HG02981 (cell line): Measurements from ENCODE around the gene PRRX2.
"Not testable (repeated sequence)": the region's sequence is repeated elsewhere in the genome, so short reads cannot be mapped to it uniquely, and the experiment has no call there.

Experiments used
- ATAC-seq: cut with Tn5 transposase; IDR thresholded peaks from one replicate; pipeline ENCODE4 v1.9.1; 2021; ENCODE audit warnings: mild to moderate bottlenecking, moderate library complexity; ENCODE audit not compliant: unreplicated experiment

The PRRX2 gene

GRCh38 chr9:129653823-129654553 is 11.5 kb upstream of the PRRX2 start:
- ATAC-seq, result no peak

GRCh38 chr9:129654554-129655040 is 10.8 kb upstream of the PRRX2 start:
- ATAC-seq, result no peak

GRCh38 chr9:129655154-129655553 is 10.3 kb upstream of the PRRX2 start:
- no peak for ATAC-seq

- ATAC-seq, result no peak
Observed at GRCh38 chr9:129655696-129656095, 9.8 kb upstream of the PRRX2 start.

GRCh38 chr9:129656795-129657390 is 8.6 kb upstream of the PRRX2 start:
- ATAC-seq, result no peak

- ATAC-seq, result no peak
Observed at GRCh38 chr9:129661029-129661428, 4.4 kb upstream of the PRRX2 start.

GRCh38 chr9:129662239-129662638 is 3.2 kb upstream of the PRRX2 start:
- ATAC-seq, result not testable (repeated sequence)

- no peak for ATAC-seq
Observed at GRCh38 chr9:129664746-129665388, 580 bp upstream of the PRRX2 start.

- no peak for ATAC-seq
Observed at GRCh38 chr9:129665814-129666520, 520 bp downstream of the PRRX2 start.

- no peak for ATAC-seq
Observed at GRCh38 chr9:129666575-129666974, 1.1 kb downstream of the PRRX2 start.

GRCh38 chr9:129667378-129667777 is 1.9 kb downstream of the PRRX2 start:
- no peak for ATAC-seq

GRCh38 chr9:129667850-129668249 is 2.4 kb downstream of the PRRX2 start:
- no peak for ATAC-seq

- ATAC-seq, result no peak
Observed at GRCh38 chr9:129669141-129669718, 3.8 kb downstream of the PRRX2 start.

GRCh38 chr9:129669946-129670345 is 4.5 kb downstream of the PRRX2 start:
- ATAC-seq, result no peak

- ATAC-seq, result no peak
Observed at GRCh38 chr9:129671065-129671464, 5.6 kb downstream of the PRRX2 start.

GRCh38 chr9:129671519-129671918 is 6.1 kb downstream of the PRRX2 start:
- ATAC-seq, result no peak

GRCh38 chr9:129672702-129673101 is 7.3 kb downstream of the PRRX2 start:
- ATAC-seq, result no peak

- no peak for ATAC-seq
Observed at GRCh38 chr9:129673602-129674001, 8.2 kb downstream of the PRRX2 start.

GRCh38 chr9:129674229-129674628 is 8.8 kb downstream of the PRRX2 start:
- no peak for ATAC-seq

- no peak for ATAC-seq
Observed at GRCh38 chr9:129675620-129676019, 10.2 kb downstream of the PRRX2 start.

- ATAC-seq, result no peak
Observed at GRCh38 chr9:129676287-129676686, 10.8 kb downstream of the PRRX2 start.
